HL-60/S4 treated with retinoic acid at 250 ng/mL for 4 days and 3 days (cell line): ENCODE data around the gene TDRD1.

Experiments used
- in situ Hi-C: fragments of 300-500 bp; cut with MboI; formaldehyde crosslinking; loops from 2 replicates; pipeline ENCODE4 v1.7.0; 2022; ENCODE audit warnings: low sequenced_read_pairs

Gene TDRD1

DNA sequence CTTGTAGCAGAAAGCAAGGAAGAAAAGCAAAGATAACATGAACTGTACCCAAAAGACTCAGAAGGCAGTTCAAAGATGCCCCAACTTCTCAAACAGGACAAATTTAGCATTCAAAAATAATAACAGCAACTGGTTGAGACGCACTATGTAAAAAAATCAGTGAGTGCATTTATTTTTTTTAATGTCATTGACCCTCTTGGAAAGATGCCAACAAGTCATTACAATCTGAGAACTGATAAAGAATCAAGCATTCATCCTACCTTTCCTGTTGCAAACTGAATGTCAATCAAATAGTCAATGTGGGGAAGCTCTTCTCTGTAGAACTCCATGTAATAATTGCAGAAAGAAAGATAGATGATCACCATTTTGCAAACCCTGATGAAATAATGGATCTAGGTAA is 3.5 kb upstream of the TDRD1 start:
- in situ Hi-C loops, result no loop called here

DNA sequence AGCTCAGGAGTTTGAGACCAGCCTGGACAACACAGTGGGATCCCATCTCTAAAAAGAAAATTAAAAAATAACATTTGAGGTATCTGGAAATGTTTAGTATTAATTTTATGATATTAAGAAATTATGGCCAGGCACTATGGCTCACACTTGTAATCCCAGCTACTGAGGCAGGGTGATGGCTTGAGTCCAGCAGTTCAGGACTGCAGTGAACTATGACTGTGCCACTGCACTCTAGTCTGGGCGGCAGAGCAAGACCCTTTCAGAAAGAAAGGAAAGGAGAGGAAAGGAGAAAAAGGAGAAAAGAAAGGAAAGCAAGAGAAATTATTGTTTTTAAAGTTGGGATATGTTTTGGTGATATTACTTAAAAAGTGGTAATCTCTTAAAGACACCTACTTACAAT is 2.6 kb upstream of the TDRD1 start:
- in situ Hi-C loops, result no loop called here

DNA sequence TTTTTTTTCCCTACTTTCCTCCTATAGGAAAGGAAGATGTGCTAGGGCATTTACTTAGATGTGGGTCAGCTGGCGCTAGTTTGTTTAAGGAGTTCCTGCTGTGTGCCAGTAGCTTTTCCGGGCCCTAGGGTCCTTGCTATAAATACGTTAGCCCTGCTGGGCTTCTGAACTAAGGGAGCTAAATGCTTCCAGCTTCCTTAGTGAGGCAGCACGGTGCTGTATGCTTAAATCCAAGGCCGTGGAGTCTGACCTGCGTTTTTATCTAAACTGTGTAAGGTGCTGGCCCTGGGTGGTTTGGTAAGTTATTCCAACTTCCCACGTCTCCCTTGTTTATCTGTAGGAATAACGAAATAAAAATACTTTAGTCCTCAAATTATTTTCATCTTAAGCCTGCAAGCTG is 594 bp downstream of the TDRD1 start:
- in situ Hi-C loops, result no loop called here

DNA sequence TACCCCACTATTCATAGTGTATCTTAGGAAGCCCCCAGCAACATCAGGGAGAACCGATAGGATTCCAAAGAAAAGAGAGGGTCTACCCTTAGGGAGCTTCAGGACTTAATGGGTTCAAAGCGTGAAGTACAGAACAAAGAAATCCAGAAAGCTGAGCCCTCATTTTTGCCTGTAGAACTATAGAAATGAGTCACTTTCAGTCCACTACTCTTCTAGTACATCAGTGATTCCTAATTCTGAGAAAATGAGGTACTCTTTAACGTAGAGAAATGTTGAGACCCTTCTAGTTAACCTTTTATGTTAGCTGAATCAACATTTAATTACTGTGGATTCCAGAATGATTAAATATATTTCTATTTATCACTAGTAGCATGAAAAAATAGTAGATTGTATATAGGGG is 1.8 kb downstream of the TDRD1 start:
- in situ Hi-C loops, result no loop called here

DNA sequence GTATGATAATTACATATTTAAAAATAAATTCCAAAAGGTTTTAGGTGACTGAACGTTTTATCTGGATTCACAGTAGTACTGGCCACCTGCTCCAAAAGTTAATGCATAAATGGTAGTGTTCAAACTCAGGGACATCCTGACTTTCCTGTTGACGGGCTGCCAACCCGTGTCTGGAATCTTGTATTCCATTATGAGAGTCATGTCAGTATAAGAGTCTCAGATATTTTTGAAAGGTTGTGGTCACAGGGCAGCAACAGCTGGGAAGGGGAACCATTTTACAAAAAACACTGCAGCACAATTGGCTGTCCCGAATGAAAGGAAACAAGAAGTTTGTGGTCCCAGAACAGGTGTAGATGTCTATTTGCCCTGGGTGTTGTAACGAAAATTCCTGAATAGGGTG is 2.8 kb downstream of the TDRD1 start:
- in situ Hi-C loops, result no loop called here

DNA sequence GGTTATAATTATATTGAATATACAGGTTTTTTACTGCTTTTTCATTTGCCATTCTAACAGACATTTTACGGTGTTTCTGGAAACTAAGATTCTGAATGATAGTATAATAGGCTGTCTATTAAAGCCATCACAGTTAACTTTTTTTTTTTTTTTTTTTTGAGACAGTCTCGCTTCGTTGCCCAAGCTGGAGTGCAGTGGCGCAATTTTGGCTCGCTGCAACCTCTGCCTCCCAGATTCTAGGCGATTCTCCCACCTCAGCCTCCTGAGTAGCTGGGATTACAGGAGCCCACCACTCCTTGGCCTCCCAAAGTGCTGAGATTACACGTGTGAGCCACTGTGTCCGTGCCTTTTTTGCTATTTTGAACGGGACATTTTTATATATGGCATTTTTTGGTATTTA is 4.4 kb downstream of the TDRD1 start:
- in situ Hi-C loops, result no loop called here

DNA sequence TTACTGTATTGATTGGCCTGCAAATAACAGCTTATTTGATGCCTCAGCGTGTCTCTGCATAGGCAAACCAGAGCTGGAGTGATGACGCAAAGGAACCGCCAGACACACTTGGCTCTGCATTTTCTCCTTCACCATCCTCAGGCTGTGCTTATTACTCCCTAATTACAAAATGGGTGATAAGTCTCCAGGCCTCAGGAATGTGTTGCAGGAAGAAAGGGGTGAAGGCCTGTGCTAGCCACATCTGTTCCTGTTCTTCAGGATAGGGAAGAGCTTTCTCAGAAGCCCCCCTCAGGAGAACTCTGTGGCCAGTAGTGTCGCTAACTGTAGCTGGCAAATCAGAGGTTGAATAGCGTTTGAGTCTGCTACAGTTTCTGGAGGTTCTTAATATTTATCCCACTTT is 5.1 kb downstream of the TDRD1 start:
- in situ Hi-C loops, result no loop called here

DNA sequence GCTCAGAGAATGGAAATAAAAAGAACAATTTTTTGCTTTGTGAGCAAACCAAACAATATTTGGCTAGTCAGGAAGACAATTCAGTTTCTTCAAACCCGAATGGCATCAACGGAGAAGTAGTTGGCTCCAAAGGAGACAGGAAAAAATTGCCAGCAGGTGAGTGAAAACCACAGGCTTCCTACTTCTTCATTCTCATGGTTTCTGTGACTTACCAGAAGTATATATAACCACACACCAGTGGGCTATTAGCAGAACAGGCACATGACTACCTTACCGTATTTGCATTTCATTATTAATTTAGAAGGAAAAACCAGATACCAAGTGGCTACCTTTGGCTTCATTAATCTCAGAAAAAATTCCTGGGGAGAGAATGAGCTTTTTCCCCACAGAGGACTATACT is 8.8 kb downstream of the TDRD1 start:
- in situ Hi-C loops, result no loop called here

DNA sequence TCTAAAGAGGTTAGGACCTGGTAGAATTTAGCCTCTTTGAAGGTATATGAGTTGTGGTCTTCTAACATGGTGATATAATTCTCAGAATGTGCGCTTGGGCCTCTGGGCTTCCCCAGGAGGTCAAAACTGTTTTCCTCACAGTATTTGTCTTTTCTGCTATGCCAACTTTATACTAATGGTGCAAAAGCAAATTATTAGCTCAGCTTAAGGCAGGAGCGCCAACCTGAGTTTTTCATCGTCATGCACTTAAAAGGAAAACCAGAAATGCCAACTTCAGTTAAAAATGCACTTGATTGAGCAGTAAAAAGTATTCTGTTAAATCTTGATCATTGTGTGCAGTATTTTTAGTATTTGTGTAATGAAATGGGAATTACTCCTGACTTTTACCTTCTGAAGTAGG is 9.7 kb downstream of the TDRD1 start:
- in situ Hi-C loops, result no loop called here

DNA sequence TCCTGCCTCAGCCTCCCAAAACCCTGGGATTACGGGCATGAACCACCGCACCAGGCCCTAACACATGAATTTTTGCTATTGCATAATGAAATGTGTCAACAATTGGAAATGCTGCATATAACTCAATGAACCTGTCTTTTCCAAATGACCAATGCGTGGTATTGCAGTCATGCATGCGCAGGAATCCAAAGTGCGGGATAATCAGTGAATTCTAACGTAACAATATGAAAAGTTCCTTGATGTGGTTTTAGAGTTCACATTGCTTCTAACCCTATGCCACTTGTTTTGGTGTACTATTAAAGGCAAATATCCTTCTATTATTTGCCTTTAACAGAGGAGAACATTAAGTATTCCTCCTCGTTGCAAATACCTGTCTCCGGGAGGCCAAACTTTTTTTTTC is 10.5 kb downstream of the TDRD1 start:
- in situ Hi-C loops, result no loop called here

DNA sequence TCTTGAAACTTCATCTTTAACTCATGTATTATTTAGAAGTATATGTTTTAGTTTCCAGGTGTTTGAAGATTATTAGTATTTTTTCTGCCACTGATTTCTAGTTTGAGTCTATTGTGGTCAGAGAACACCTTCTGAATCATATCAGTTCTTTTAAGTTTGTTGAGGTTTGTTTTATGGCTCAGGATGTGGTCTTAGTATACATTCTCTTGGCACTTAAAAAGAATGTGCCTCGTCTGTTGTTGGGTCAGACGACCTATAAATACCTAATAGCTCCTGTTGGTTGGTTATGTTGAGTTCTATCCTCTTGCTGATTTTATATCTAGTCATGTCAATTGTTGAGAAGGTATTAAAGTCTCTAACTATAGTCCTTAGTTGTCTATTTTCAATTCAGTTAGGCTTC is 15.9 kb downstream of the TDRD1 start:
- in situ Hi-C loops, result no loop called here

DNA sequence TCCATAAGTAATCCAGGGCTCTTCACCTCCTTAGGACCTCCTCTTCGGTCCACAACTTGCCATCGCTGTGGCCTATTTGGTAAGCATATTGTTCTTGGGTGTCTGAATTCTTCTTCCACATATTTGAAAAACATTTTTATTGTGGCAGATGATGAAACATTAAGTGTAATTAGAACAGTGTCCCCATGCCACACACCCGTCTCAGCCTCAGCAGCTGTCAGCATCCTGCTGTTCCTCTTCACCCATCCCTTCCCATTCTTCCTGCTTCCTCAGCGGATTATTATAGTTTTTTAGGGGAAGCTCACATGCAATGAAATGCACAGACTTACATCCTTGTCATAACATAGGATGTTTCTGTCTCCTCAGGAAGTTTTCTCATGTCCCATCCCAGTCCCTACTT is 20.1 kb downstream of the TDRD1 start:
- in situ Hi-C loops, result no loop called here

DNA sequence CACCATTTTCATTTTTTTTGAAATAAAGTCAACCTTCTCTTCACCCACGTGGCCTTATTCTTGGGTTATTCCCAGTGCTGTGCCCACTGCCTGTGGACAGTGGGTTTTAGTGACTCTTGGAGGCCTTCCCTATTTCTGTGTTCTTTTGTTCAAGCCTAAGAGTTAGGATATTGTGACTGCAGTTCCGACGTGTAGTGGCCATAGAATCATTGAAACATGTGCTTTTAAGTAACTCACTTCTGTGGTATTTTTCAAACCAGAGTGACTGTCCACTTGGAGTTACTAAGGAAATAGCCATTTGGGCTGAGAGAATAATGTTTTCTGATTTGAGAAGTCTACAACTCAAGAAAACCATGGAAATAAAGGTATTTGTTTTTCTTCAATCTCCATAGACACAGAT is 23.7 kb downstream of the TDRD1 start:
- in situ Hi-C loops, result no loop called here

DNA sequence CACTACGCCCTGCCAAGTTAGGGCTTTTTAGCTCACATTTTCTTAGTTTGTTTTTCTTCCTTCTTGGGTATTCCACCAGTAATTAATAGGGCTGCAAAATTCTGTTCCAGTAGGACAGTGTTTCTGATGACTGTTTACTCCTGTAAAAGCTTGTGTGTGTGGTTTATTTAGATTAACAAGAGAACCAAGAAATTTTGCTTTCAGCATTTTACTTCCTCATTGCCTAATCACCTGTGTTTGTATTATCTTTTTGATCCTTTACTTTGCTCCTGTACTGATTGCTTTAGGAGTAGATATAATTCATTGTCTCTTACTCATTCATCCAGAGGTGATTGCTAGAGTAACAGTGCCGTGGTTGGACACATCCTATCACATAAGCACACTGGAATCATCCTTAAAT is 27.7 kb downstream of the TDRD1 start:
- in situ Hi-C loops, result no loop called here

DNA sequence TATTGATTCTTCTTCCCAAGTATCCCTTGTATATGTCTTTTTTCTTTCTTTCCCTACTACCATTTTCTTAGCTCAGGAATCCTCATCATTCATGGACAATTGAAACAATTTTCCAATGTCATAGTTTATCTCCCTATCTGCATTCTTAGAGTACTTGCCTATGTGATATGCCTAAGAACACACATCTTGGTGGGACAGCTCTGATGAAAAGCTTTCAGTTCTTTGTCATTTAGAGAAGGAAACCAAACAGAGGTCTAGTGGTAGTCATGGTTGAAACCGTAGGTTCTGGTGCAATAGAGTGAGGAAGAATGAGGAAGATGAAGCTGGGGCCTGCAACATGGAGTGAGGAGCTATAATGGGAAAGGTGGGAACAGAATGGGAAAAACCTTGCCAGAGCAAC is 28.2 kb downstream of the TDRD1 start:
- in situ Hi-C loops, result no loop called here

DNA sequence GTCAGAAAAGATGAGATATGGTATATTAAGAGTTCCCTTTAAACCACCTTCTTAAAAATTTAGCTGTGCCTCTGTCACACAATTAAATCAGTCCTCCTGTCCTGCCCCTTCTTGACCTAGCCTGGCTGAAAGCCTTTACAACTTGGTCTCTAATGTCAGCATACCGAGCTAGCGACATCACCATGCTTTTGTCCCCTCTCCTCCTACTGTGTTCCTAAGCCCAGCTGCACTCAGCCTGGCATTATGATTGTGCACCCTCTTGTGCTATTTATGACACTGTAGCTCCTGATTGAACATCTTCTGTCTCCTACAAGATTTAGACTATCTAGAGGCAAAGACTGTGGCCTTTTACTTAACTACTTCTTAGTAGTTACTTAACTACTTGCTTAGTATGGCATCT is 29.2 kb downstream of the TDRD1 start:
- in situ Hi-C loops, result no loop called here

DNA sequence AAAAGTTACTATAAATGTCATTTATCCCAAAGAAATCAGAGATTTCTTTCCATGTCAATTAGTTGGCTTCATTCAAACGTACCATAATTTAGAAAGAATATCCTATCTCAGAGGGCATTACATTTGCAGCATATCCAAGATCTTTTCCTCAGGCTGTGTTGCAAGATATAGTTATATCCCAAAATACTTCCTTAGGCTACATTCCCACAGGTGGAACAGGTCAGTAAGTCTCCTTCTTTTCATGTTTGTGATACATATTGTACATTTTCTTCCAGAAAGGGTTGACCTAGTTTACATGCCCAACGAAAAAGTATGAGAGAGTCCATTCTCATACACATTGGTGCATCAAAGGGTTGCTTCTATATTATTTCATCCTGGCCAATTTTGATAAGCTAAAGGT is 33.0 kb downstream of the TDRD1 start:
- in situ Hi-C loops, result no loop called here

DNA sequence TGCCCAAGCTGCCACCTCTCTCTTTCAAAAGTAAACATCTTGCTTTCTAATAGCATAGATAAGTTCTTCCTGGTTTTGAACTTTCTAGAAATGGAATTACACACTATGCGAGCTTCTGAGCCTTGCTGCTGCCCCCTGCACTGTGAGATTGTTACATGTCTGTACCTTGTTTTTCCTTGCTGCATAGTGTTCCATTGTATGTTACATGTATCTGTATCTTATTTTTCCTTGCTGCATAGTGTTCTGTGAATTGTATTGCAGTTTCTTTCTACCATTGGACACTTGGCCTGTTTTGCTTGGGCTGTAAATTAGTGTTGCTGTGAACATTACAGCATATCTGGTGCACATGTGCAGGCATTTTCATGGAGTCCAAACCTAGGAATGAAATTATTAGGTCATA is 35.9 kb downstream of the TDRD1 start:
- in situ Hi-C loops, result no loop called here

DNA sequence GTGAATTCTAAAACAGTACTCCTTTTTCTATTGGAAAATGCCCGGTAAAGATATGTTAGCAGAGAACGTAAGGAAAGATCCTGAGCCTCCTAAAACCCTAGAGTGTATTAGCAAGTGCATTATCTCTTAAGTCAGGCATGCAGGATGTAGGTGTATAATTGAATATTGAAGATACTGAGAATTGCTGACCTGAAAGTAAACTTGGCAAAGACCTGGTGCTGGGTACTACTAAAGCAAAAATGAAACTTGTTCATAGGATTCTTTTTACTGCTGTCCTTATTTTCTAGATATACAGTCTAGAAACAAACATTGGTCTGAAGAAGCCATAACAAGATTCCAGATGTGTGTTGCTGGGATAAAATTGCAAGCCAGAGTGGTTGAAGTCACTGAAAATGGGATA is 41.1 kb downstream of the TDRD1 start:
- in situ Hi-C loops, result no loop called here

DNA sequence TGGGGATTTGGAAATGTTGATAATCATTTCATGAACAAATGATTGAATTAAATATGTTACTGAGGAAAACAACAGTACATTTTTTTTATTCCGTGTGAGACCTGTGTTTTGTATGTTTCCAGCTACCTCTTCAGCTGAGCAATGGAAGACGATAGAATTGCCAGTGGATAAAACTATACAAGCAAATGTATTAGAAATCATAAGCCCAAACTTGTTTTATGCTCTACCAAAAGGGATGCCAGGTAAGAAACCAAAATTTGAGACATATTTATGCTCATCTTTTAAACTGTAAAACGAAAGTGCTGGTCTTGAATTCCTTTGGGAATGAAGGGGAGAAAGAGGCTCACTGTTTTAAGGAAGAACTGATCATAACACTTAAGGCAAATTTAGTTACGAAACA is 42.1 kb downstream of the TDRD1 start:
- in situ Hi-C loops, result no loop called here

DNA sequence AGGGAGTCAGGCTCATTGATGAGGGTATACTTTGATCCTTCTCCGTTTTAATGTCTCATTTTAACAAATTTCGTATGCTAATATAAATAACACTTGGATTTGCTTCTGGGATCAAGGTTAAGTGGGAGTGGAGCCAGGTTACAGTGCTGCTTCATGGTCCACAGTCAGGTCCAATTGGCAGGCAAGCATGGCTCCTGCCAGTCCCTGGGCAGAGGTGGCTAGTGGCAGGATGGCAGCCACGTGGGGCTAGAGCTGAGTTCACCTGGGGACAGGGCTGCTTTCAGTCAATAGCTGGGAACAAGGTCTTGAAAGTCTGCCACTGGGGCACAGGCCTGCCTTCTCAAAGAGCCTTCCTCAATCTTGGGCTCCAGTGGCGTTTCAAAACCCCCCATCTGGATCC is 43.9 kb downstream of the TDRD1 start:
- in situ Hi-C loops, result no loop called here

DNA sequence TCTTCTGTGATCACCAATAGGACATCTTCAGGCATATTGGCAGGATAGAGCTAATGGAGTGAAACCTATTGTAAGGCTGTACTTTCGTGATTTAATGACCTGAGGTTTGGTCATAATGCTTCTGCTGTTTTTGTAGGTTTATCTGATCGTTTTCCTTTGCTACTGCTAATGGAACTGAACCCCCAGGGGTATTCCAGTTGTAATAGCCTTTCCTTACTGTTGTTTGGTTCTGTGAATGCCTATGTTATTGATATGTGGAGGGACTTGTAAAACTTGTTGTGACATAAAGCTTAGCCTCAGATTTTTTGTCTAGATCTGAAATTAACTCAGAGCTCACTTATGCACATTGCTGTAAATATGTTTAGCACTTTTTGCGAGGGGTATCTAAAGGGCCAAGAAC is 49.0 kb downstream of the TDRD1 start:
- in situ Hi-C loops, result no loop called here

DNA sequence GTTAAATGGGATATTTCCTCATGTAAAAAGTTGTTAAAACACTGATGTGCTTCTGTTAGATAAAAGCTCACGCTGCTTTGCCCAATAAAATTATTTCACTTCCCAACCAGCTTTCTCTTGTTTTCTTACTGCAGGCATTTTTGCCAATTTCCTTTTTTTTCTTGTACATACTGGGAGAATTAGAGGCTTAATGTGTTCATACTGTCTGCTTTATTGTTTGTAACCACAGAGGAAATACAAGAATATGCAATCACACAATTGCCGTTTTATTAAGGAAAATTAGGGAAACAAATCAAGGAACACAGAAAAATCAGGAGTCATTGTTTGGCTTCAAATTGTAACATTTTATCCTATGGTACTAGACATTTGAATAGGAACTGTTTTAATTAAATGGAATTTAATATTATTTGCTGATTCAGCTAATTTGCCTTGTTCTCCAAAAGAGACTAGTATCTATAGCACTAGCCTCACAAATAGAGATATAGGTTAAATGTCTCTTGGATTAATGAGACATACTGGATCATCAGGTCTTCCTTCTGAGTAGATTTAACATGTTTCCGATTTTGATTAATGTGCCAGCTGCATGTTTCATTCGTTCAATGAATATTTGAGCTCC is 53.5 kb downstream of the TDRD1 start:
- in situ Hi-C loops, result no loop called here

DNA sequence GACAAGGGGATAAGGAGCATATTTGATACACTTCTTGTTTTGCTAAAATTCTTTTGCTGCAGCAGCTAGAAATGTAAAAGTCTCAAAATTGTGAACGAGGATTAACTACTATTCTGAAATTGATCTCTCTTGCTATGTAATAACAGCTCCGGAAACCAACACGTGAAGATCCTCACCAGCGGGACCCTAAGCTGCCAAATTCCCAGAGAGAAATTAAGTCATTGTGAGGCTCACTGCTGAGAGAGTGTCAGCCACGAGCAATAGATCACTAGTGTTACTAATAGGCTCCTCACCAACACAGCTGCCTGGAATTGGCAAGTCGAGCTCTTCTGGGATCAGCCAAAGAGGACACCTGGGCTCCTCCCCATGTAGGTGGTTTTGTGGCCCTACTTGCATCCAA is 54.3 kb downstream of the TDRD1 start:
- in situ Hi-C loops, result no loop called here
